ENCODE results near the gene TSEN54. TPM values are rescaled to one million over a fixed set of nuclear protein-coding genes. Genes with fewer than 3 reads are reported as not detected.

TSEN54 gene
- total RNA-seq, 1 experiment from 2014 or later: 87.3 TPM

DNA sequence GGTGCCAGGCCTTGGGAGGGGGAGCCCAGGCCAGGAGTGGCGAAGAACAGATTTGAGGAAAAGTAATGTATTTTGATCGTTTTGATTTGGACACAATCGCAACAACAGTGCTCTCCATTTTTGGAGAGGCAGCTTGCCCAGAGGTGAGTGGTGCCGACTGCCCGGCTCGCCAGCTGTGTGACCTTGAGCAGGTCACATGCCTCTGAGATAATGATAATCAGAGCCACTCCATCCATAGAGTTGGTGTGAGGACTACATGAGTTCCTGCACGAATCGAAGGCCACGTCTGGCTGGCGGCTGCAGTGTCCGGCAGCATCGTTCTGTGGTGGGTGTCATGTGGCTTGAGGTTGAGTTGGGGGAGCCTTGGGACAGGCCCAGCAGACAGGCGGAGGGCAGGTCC, 29.9 kb downstream of the TSEN54 start:
- Histone ChIP-seq H3K79me2 (ENCODE audit: insufficient read depth, low read length) (peaks cover 46% of the 10 kb centered on the region), H3K9ac (ENCODE audit: low read length) (no peak overlapping the region)
- no TSS peak for BruUV-seq (replicated peaks)

More for the DNA sequence above, 29.9 kb downstream of the TSEN54 start:
- ChIA-PET CTCF (no interaction called here), RAD21 (ENCODE audit: low non-redundant PET in 1 of 2, low total read pairs in 2 of 2, uncharacterized antibody in 2 of 2, unreplicated experiment in 2 of 2) (no interaction called here), POLR2A (no interaction called here)
- intact Hi-C loops (cut with micrococcal nuclease): no loop called here
- no peak for TF ChIP-seq ZNF274 (IDR thresholded peaks at IDR 0.05; ENCODE audit: low read depth, low read length)
- no peak for TF ChIP-seq EGR1 (IDR thresholded peaks at IDR 0.05; ENCODE audit: low read depth)
- TF ChIP-seq EZH2 (IDR thresholded peaks at IDR 0.05): no peak
- no peak for TF ChIP-seq FOSL1 (IDR thresholded peaks at IDR 0.05; ENCODE audit: low read depth)
- TF ChIP-seq POLR2A (IDR thresholded peaks at IDR 0.05; ENCODE audit: borderline replicate concordance, extremely low read depth, insufficient read depth, insufficient read length): no peak
- TF ChIP-seq CEBPB (IDR thresholded peaks at IDR 0.05; ENCODE audit: low read depth): no peak
- no peak for TF ChIP-seq SRF (IDR thresholded peaks at IDR 0.05; ENCODE audit: low read depth)
- TF ChIP-seq RAD21 (IDR thresholded peaks at IDR 0.05; ENCODE audit: low read depth): no peak
- TF ChIP-seq, protein P1, sequence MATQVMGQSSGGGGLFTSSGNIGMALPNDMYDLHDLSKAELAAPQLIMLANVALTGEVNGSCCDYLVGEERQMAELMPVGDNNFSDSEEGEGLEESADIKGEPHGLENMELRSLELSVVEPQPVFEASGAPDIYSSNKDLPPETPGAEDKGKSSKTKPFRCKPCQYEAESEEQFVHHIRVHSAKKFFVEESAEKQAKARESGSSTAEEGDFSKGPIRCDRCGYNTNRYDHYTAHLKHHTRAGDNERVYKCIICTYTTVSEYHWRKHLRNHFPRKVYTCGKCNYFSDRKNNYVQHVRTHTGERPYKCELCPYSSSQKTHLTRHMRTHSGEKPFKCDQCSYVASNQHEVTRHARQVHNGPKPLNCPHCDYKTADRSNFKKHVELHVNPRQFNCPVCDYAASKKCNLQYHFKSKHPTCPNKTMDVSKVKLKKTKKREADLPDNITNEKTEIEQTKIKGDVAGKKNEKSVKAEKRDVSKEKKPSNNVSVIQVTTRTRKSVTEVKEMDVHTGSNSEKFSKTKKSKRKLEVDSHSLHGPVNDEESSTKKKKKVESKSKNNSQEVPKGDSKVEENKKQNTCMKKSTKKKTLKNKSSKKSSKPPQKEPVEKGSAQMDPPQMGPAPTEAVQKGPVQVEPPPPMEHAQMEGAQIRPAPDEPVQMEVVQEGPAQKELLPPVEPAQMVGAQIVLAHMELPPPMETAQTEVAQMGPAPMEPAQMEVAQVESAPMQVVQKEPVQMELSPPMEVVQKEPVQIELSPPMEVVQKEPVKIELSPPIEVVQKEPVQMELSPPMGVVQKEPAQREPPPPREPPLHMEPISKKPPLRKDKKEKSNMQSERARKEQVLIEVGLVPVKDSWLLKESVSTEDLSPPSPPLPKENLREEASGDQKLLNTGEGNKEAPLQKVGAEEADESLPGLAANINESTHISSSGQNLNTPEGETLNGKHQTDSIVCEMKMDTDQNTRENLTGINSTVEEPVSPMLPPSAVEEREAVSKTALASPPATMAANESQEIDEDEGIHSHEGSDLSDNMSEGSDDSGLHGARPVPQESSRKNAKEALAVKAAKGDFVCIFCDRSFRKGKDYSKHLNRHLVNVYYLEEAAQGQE (IDR thresholded peaks at IDR 0.05; ENCODE audit: low read depth): no peak
- no peak for TF ChIP-seq YY1 (IDR thresholded peaks at IDR 0.05; ENCODE audit: extremely low read depth, insufficient replicate concordance, low read depth, low read length)
- no peak for TF ChIP-seq ELF1 (IDR thresholded peaks at IDR 0.05; ENCODE audit: borderline replicate concordance, low read depth)
- no peak for TF ChIP-seq SIN3A (IDR thresholded peaks at IDR 0.05; ENCODE audit: low read depth)
- TF ChIP-seq, protein P2, sequence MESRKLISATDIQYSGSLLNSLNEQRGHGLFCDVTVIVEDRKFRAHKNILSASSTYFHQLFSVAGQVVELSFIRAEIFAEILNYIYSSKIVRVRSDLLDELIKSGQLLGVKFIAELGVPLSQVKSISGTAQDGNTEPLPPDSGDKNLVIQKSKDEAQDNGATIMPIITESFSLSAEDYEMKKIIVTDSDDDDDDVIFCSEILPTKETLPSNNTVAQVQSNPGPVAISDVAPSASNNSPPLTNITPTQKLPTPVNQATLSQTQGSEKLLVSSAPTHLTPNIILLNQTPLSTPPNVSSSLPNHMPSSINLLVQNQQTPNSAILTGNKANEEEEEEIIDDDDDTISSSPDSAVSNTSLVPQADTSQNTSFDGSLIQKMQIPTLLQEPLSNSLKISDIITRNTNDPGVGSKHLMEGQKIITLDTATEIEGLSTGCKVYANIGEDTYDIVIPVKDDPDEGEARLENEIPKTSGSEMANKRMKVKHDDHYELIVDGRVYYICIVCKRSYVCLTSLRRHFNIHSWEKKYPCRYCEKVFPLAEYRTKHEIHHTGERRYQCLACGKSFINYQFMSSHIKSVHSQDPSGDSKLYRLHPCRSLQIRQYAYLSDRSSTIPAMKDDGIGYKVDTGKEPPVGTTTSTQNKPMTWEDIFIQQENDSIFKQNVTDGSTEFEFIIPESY (IDR thresholded peaks at IDR 0.05; ENCODE audit: extremely low read depth, insufficient replicate concordance, low read length): no peak
- TF ChIP-seq, protein P3, sequence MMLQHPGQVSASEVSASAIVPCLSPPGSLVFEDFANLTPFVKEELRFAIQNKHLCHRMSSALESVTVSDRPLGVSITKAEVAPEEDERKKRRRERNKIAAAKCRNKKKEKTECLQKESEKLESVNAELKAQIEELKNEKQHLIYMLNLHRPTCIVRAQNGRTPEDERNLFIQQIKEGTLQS (IDR thresholded peaks at IDR 0.05): no peak
- TF ChIP-seq ZFX (IDR thresholded peaks at IDR 0.05): no peak
- TF ChIP-seq SP1 (IDR thresholded peaks at IDR 0.05; ENCODE audit: low read depth): no peak
- TF ChIP-seq JUND (IDR thresholded peaks at IDR 0.05): no peak
- TF ChIP-seq POLR2AphosphoS5 (IDR thresholded peaks at IDR 0.05; ENCODE audit: low read depth, low read length): no peak
- ATAC-seq: no peak
- H3K9me3 ChIP-seq (ENCODE audit: control insufficient read depth in 1 of 2, insufficient read depth in 1 of 2, low read depth in 1 of 2, low read length in 2 of 2): no peaks in the 10 kb centered on the region
- H3K4me2 ChIP-seq (ENCODE audit: low read length): no peak overlapping the region
- H2AFZ ChIP-seq (ENCODE audit: low read depth, low read length, poor library complexity, severe bottlenecking): no peak overlapping the region
- H3K36me3 ChIP-seq (ENCODE audit: control insufficient read depth in 1 of 2, insufficient read depth in 2 of 2, low read length in 2 of 2): no peaks in the 10 kb centered on the region; a peak in 1 of 4 replicates
- H3K4me3 ChIP-seq (replicated peaks in 1 of 2; ENCODE audit: low read depth in 1 of 2, low read length in 2 of 2): no peak overlapping the region
- no peaks in the 10 kb centered on the region for H3K9me2 ChIP-seq (ENCODE audit: insufficient read depth)
- no peak overlapping the region for H3K27ac ChIP-seq (ENCODE audit: low read depth, low read length)
- DNase-seq (ENCODE audit: low read depth, low spot score): no peak
- H4K20me1 ChIP-seq (ENCODE audit: insufficient read depth): no peaks in the 10 kb centered on the region
- peaks cover 27 to 38% of the 10 kb centered on the region in 2 experiments for H3K4me1 ChIP-seq (ENCODE audit: control insufficient read depth in 1 of 2, insufficient read depth in 2 of 2, low read length in 2 of 2)
- H3K27me3 ChIP-seq (ENCODE audit: insufficient read depth, low read length): no peaks in the 10 kb centered on the region
